ENCODE measurements around the gene KPTN.

- no peak for TF ChIP-seq JUND (IDR thresholded peaks at IDR 0.05)
- TF ChIP-seq CTCF (IDR thresholded peaks at IDR 0.05; ENCODE audit: low read depth, low read length, missing input control) = no peak
- no peak for TF ChIP-seq RXRA (IDR thresholded peaks at IDR 0.05)
- no peak for TF ChIP-seq TAF1 (conservative IDR thresholded peaks at IDR 0.05)
- TF ChIP-seq RAD21 (IDR thresholded peaks at IDR 0.05) = no peak
- TF ChIP-seq REST (IDR thresholded peaks at IDR 0.05) = no peak
- TF ChIP-seq FOXA1 (IDR thresholded peaks at IDR 0.05) = no peak
Measured at GRCh38 chr19:47450478-47450877, 33.5 kb downstream of the KPTN start.

Measured in liver (tissue), 3 donors.